Embryonic facial prominence (tissue), 1 donor: Measurements from ENCODE around the gene USH2A.

Experiments used
- DNase-seq: peaks from one replicate; pipeline ENCODE4 v3.0.0-alpha.2; 2016; ENCODE audit errors: extremely low spot score

Gene USH2A

GRCh38 chr1:215599418-215600074 lies 823.7 kb downstream of the USH2A start:
- no peak for DNase-seq

GRCh38 chr1:215597961-215598360 lies 825.3 kb downstream of the USH2A start:
- DNase-seq: no peak

- no peak for DNase-seq
Measured at GRCh38 chr1:215595231-215595630, 828.0 kb downstream of the USH2A start.

GRCh38 chr1:215594640-215595039 lies 828.6 kb downstream of the USH2A start:
- DNase-seq: no peak

- no peak for DNase-seq
Measured at GRCh38 chr1:215590779-215591491, 832.3 kb downstream of the USH2A start.

GRCh38 chr1:215589650-215590435 lies 833.4 kb downstream of the USH2A start:
- no peak for DNase-seq

- DNase-seq: no peak
Measured at GRCh38 chr1:215584389-215584788, 838.9 kb downstream of the USH2A start.

- DNase-seq: no peak
Measured at GRCh38 chr1:215583185-215583749, 840.0 kb downstream of the USH2A start.

- no peak for DNase-seq
Measured at GRCh38 chr1:215581896-215582295, 841.4 kb downstream of the USH2A start.
